ENCODE results near the gene CCNE1. TPM values are rescaled to one million over a fixed set of nuclear protein-coding genes. Genes with fewer than 3 reads are reported as not detected.
A peak's percentile ranks its signal among the peaks of the same experiment; 100 is the strongest.

The CCNE1 gene
- total and polyA plus RNA-seq, 9 of the 15 experiments (the other 6 are each of a cell fraction or from before 2014, with no cell fraction given) = 6.2 to 41.0 (median 31.6) TPM

GRCh38 chr19:29811125-29812079 lies at the start of gene CCNE1 (continued):
- TF ChIP-seq, protein P1, sequence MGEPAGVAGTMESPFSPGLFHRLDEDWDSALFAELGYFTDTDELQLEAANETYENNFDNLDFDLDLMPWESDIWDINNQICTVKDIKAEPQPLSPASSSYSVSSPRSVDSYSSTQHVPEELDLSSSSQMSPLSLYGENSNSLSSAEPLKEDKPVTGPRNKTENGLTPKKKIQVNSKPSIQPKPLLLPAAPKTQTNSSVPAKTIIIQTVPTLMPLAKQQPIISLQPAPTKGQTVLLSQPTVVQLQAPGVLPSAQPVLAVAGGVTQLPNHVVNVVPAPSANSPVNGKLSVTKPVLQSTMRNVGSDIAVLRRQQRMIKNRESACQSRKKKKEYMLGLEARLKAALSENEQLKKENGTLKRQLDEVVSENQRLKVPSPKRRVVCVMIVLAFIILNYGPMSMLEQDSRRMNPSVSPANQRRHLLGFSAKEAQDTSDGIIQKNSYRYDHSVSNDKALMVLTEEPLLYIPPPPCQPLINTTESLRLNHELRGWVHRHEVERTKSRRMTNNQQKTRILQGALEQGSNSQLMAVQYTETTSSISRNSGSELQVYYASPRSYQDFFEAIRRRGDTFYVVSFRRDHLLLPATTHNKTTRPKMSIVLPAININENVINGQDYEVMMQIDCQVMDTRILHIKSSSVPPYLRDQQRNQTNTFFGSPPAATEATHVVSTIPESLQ (CRISPR knock-in tag; IDR thresholded peaks at IDR 0.05) = no peak
- TF ChIP-seq SRF (CRISPR knock-in tag; IDR thresholded peaks at IDR 0.05) (no peak), MCM7 (IDR thresholded peaks at IDR 0.05) (no peak), ZNF134 (CRISPR knock-in tag; conservative IDR thresholded peaks at IDR 0.05) (no peak), CHD1 (IDR thresholded peaks at IDR 0.05; ENCODE audit: low read length) (no peak), CBX3 (IDR thresholded peaks at IDR 0.05; ENCODE audit: borderline replicate concordance in 1 of 2, low read length in 2 of 2) (no peak), HNRNPLL (IDR thresholded peaks at IDR 0.05; ENCODE audit: low read depth, low read length, poor library complexity, severe bottlenecking) (peak; percentile 52), CAMTA2 (CRISPR knock-in tag; conservative IDR thresholded peaks at IDR 0.05) (no peak), ARID1B (IDR thresholded peaks at IDR 0.05) (peak; percentile 15; the same call in 1 of the 2 replicates), PRPF4 (IDR thresholded peaks at IDR 0.05; ENCODE audit: insufficient read depth, low read depth, low read length, poor library complexity, severe bottlenecking) (no peak), JUND (IDR thresholded peaks at IDR 0.05; ENCODE audit: borderline replicate concordance, low read depth, low read length) (no peak; the same call in 1 of the 2 replicates), JUND (tag; IDR thresholded peaks at IDR 0.05; ENCODE audit: borderline replicate concordance, low read depth, low read length) (no peak; the same call in 2 of the 3 replicates), AFF1 (IDR thresholded peaks at IDR 0.05; ENCODE audit: low read depth in 1 of 2, partially characterized antibody in 2 of 2) (no peak)
- TF ChIP-seq, protein P2, sequence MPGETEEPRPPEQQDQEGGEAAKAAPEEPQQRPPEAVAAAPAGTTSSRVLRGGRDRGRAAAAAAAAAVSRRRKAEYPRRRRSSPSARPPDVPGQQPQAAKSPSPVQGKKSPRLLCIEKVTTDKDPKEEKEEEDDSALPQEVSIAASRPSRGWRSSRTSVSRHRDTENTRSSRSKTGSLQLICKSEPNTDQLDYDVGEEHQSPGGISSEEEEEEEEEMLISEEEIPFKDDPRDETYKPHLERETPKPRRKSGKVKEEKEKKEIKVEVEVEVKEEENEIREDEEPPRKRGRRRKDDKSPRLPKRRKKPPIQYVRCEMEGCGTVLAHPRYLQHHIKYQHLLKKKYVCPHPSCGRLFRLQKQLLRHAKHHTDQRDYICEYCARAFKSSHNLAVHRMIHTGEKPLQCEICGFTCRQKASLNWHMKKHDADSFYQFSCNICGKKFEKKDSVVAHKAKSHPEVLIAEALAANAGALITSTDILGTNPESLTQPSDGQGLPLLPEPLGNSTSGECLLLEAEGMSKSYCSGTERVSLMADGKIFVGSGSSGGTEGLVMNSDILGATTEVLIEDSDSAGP (CRISPR knock-in tag; IDR thresholded peaks at IDR 0.05) = no peak
- TF ChIP-seq, protein P3, sequence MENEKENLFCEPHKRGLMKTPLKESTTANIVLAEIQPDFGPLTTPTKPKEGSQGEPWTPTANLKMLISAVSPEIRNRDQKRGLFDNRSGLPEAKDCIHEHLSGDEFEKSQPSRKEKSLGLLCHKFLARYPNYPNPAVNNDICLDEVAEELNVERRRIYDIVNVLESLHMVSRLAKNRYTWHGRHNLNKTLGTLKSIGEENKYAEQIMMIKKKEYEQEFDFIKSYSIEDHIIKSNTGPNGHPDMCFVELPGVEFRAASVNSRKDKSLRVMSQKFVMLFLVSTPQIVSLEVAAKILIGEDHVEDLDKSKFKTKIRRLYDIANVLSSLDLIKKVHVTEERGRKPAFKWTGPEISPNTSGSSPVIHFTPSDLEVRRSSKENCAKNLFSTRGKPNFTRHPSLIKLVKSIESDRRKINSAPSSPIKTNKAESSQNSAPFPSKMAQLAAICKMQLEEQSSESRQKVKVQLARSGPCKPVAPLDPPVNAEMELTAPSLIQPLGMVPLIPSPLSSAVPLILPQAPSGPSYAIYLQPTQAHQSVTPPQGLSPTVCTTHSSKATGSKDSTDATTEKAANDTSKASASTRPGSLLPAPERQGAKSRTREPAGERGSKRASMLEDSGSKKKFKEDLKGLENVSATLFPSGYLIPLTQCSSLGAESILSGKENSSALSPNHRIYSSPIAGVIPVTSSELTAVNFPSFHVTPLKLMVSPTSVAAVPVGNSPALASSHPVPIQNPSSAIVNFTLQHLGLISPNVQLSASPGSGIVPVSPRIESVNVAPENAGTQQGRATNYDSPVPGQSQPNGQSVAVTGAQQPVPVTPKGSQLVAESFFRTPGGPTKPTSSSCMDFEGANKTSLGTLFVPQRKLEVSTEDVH (IDR thresholded peaks at IDR 0.05; ENCODE audit: low read depth, partially characterized antibody) = no peak
